ENCODE data around the gene FDPS.

The FDPS gene

GRCh38 chr1:155360051-155360450, 51.4 kb downstream of the FDPS start:
- DNase-seq: no peak

All from hypothalamus (tissue), 51 donors.